MM.1S (cell line): ENCODE data around the gene CTNNA3.

Experiments used
- DNase-seq: peaks from one replicate; pipeline ENCODE4 v3.0.0-alpha.2; 2015
- H2AFZ ChIP-seq: fragments of 300-600 bp; sonication (generic); 2 replicates; pipeline ENCODE4 v1.6.0; 2016; ENCODE audit warnings: antibody characterized with exemption, low read length
- H3F3A ChIP-seq: fragments of 300-600 bp; sonication (generic); 2 replicates; pipeline ENCODE4 v1.6.1; 2016; ENCODE audit warnings: mild to moderate bottlenecking, antibody characterized with exemption, low read length, moderate library complexity, mixed read lengths; ENCODE audit not compliant: insufficient read depth
- H3K27ac ChIP-seq: fragments of 300-600 bp; sonication (generic); 2 replicates; pipeline ENCODE4 v1.5.1; 2016; ENCODE audit warnings: mild to moderate bottlenecking, low read length
- H3K27me3 ChIP-seq: fragments of 300-600 bp; sonication (generic); replicated peaks from 2 replicates; pipeline ENCODE4 v1.6.0; 2016; ENCODE audit warnings: low read length; ENCODE audit not compliant: insufficient read depth
- H3K36me3 ChIP-seq: fragments of 300-600 bp; sonication (generic); replicated peaks from 2 replicates; pipeline ENCODE4 v1.6.1; 2016; ENCODE audit warnings: mild to moderate bottlenecking, low read length, mixed read lengths; ENCODE audit not compliant: insufficient read depth
- H3K4me1 ChIP-seq: fragments of 300-600 bp; sonication (generic); 2 replicates; pipeline ENCODE4 v1.6.1; 2016; ENCODE audit warnings: low read length, mixed read lengths
- H3K4me2 ChIP-seq: fragments of 300-600 bp; sonication (generic); 2 replicates; pipeline ENCODE4 v1.6.0; 2016; ENCODE audit warnings: low read depth, low read length
- H3K4me3 ChIP-seq: fragments of 300-600 bp; sonication (generic); 2 replicates; pipeline ENCODE4 v1.5.1; 2016; ENCODE audit warnings: low read length, mixed read lengths
- H3K79me2 ChIP-seq: fragments of 300-600 bp; sonication (generic); 2 replicates; pipeline ENCODE4 v1.6.1; 2016; ENCODE audit warnings: mixed run types, low read length, mixed read lengths
- H3K9ac ChIP-seq: fragments of 300-600 bp; sonication (generic); 2 replicates; pipeline ENCODE4 v1.6.1; 2016; ENCODE audit warnings: low read length, mixed read lengths
- H3K9me2 ChIP-seq: fragments of 300-600 bp; sonication (generic); replicated peaks from 2 replicates; pipeline ENCODE4 v1.6.1; 2016; ENCODE audit warnings: mild to moderate bottlenecking, low read length, mixed read lengths; ENCODE audit not compliant: insufficient read depth
- H3K9me3 ChIP-seq: fragments of 300-600 bp; sonication (generic); replicated peaks from 2 replicates; pipeline ENCODE4 v1.6.1; 2016; ENCODE audit warnings: mild to moderate bottlenecking, low read length, mixed read lengths; ENCODE audit not compliant: insufficient read depth
- H4K20me1 ChIP-seq: fragments of 300-600 bp; sonication (generic); 2 replicates; pipeline ENCODE4 v1.6.1; 2016; ENCODE audit warnings: mild to moderate bottlenecking, low read length, moderate library complexity, mixed read lengths; ENCODE audit not compliant: insufficient read depth
- CTCF ChIP-seq: fragments of 300-600 bp; sonication (generic); IDR thresholded peaks from 2 replicates; pipeline ENCODE4 v1.5.1; 2016; ENCODE audit warnings: antibody characterized with exemption, low read length, mixed read lengths
- EZH2 ChIP-seq: fragments of 300-600 bp; sonication (generic); optimal IDR thresholded peaks from 2 replicates; pipeline ENCODE3; 2017; ENCODE audit warnings: low read depth, mild to moderate bottlenecking, antibody characterized with exemption, low read length, mixed read lengths
- EZH2phosphoT487 ChIP-seq: fragments of 300-600 bp; sonication (generic); IDR thresholded peaks from 2 replicates; pipeline ENCODE4 v1.6.1; 2018; ENCODE audit warnings: antibody characterized with exemption, low read length

CTNNA3 gene

GRCh38 chr10:65900271-65900670, 1795.7 kb downstream of the CTNNA3 start:
- Histone ChIP-seq H3K27ac (no peak overlapping the region), H3K9ac (no peak overlapping the region), H3K36me3 (no peaks in the 10 kb centered on the region), H3K4me3 (no peak overlapping the region), H3K4me1 (no peaks in the 10 kb centered on the region), H3K27me3 (no peaks in the 10 kb centered on the region), H2AFZ (no peak overlapping the region), H3F3A (no peaks in the 10 kb centered on the region), H3K4me2 (no peak overlapping the region), H3K9me3 (no peaks in the 10 kb centered on the region), H3K79me2 (no peaks in the 10 kb centered on the region), H4K20me1 (no peaks in the 10 kb centered on the region), H3K9me2 (no peaks in the 10 kb centered on the region)
- TF ChIP-seq EZH2phosphoT487, result no peak
- TF ChIP-seq EZH2, result no peak
- TF ChIP-seq CTCF, result no peak
- no peak for DNase-seq

- Histone ChIP-seq H3K36me3 (no peaks in the 10 kb centered on the region), H3K4me3 (no peak overlapping the region), H3K27ac (no peak overlapping the region), H2AFZ (no peak overlapping the region), H3K27me3 (no peaks in the 10 kb centered on the region), H3K9me3 (no peaks in the 10 kb centered on the region), H3K4me1 (no peaks in the 10 kb centered on the region), H3K79me2 (no peaks in the 10 kb centered on the region), H3K9me2 (no peaks in the 10 kb centered on the region), H4K20me1 (no peaks in the 10 kb centered on the region), H3K9ac (no peak overlapping the region), H3K4me2 (no peak overlapping the region), H3F3A (no peaks in the 10 kb centered on the region)
- no peak for TF ChIP-seq EZH2phosphoT487
- TF ChIP-seq EZH2, result no peak
- no peak for TF ChIP-seq CTCF
- DNase-seq, result no peak
Measured at GRCh38 chr10:65898055-65898454, 1797.9 kb downstream of the CTNNA3 start.

- Histone ChIP-seq H3K9me3 (no peaks in the 10 kb centered on the region), H2AFZ (no peak overlapping the region), H3K27me3 (no peaks in the 10 kb centered on the region), H3K79me2 (no peaks in the 10 kb centered on the region), H3F3A (peaks cover 4% of the 10 kb centered on the region; the same call in 1 of the 2 replicates), H3K27ac (no peak overlapping the region), H3K9ac (no peak overlapping the region), H3K9me2 (no peaks in the 10 kb centered on the region), H3K4me1 (peaks cover 7% of the 10 kb centered on the region; the same call in 1 of the 2 replicates), H3K4me3 (no peak overlapping the region), H3K36me3 (no peaks in the 10 kb centered on the region), H3K4me2 (no peak overlapping the region), H4K20me1 (no peaks in the 10 kb centered on the region)
- TF ChIP-seq CTCF (no peak), EZH2phosphoT487 (no peak), EZH2 (no peak)
- no peak for DNase-seq
Measured at GRCh38 chr10:65894961-65895360, 1801.0 kb downstream of the CTNNA3 start.
